HepG2 (cell line): ENCODE data around the gene GRM1. TPM values are rescaled to one million over a fixed set of nuclear protein-coding genes. Genes with fewer than 3 reads are reported as not detected.

Experiments
- ATAC-seq: fragments of 200-7000 bp; cut with Tn5 transposase; 3 replicates; pipeline ENCODE4 v1.9.1; 2020; ENCODE audit warnings: mild to moderate bottlenecking, moderate library complexity
- BruUV-seq: library from RNA; stranded (reverse); fragments of 400-500 nt; replicated peaks from 2 replicates; lab custom pipeline; 2021; lab: Mats Ljungman, UMichigan
- CTCF ChIA-PET: fragments of 300-600 bp; formaldehyde crosslinking; extraction: SDS; loops from one replicate; lab custom pipeline; 2021; ENCODE audit warnings: low total read pairs, inconsistent platforms, low intra/inter-chr PET ratio; lab: Yijun Ruan, JAX
- POLR2A ChIA-PET: fragments of 350-600 bp; sonication (Branson Sonifier 250); formaldehyde crosslinking; loops from one replicate; lab custom pipeline; 2020; ENCODE audit warnings: antibody characterized with exemption, inconsistent platforms; lab: Yijun Ruan, JAX
- DNase-seq: peaks from one replicate; pipeline ENCODE4 v3.0.0-alpha.2; 2015; ENCODE audit warnings: low spot score
- FAIRE-seq: peaks from 3 replicates; lab custom pipeline; 2011; peaks lifted over from hg19 to GRCh38; lab: Jason Lieb, UNC
- H2AFZ ChIP-seq: one replicate; pipeline ENCODE4 v1.6.1; 2011; ENCODE audit warnings: low read length, inconsistent platforms
- H3K27ac ChIP-seq: fragments of 300-600 bp; 3 replicates; pipeline ENCODE4 v1.8.0; 2011; ENCODE audit warnings: mixed run types, mild to moderate bottlenecking, mixed read lengths, low read length, inconsistent platforms; ENCODE audit not compliant: insufficient read depth; ENCODE audit errors: extremely low read length
- H3K27me3 ChIP-seq, 2 experiments: fragments of 200-600 bp in 1 of 2; 2 replicates in 1 of 2; 3 replicates in 1 of 2; pipeline versions ENCODE4 v1.6.0 to v1.8.0; 2011; ENCODE audit warnings: low read length in 2 of 2, mild to moderate bottlenecking in 2 of 2, moderate library complexity in 2 of 2, inconsistent platforms in 1 of 2; ENCODE audit not compliant: insufficient read depth in 2 of 2, control insufficient read depth in 1 of 2
- H3K36me3 ChIP-seq, 2 experiments: fragments of 200-600 bp in 1 of 2; replicated peaks in 1 of 2; 2 replicates in 1 of 2; 3 replicates in 1 of 2; pipeline versions ENCODE4 v1.5.1 to v1.8.0; 2011; ENCODE audit warnings: low read length in 2 of 2, inconsistent platforms in 1 of 2; ENCODE audit not compliant: insufficient read depth in 2 of 2, control insufficient read depth in 1 of 2
- H3K4me1 ChIP-seq: 2 replicates; pipeline ENCODE4 v1.5.1; 2012; ENCODE audit warnings: low read length, inconsistent platforms; ENCODE audit not compliant: insufficient read depth
- H3K4me2 ChIP-seq: 2 replicates; pipeline ENCODE4 v1.6.0; 2011; ENCODE audit warnings: low read depth, low read length, inconsistent platforms
- H3K4me3 ChIP-seq, 3 experiments: fragments of 200-600 bp in 1 of 3; sonication (generic), shearing (Covaris generic) in 1 of 3; replicated peaks in 1 of 3; 2 replicates each; pipeline ENCODE4 v1.5.1; 2011 to 2016; ENCODE audit warnings: low read length in 3 of 3, inconsistent platforms in 2 of 3, low read depth in 2 of 3, mild to moderate bottlenecking in 2 of 3, control low read depth in 1 of 3, mixed read lengths in 1 of 3; ENCODE audit not compliant: insufficient read depth in 1 of 3
- H3K79me2 ChIP-seq: one replicate; pipeline ENCODE4 v1.6.1; 2011; ENCODE audit warnings: low read length, inconsistent platforms; ENCODE audit not compliant: insufficient read depth
- H3K9ac ChIP-seq: 2 replicates; pipeline ENCODE4 v1.6.0; 2011; ENCODE audit warnings: mild to moderate bottlenecking, low read depth, low read length, inconsistent platforms; ENCODE audit not compliant: insufficient read depth
- H3K9me3 ChIP-seq: 2 replicates; pipeline ENCODE4 v1.5.1; 2012; ENCODE audit warnings: mild to moderate bottlenecking, low read length
- H4K20me1 ChIP-seq: 2 replicates; pipeline ENCODE4 v1.6.0; 2011; ENCODE audit warnings: inconsistent platforms, mild to moderate bottlenecking, low read length, moderate library complexity; ENCODE audit not compliant: insufficient read depth
- AHR ChIP-seq: IDR thresholded peaks from 2 replicates; pipeline ENCODE4 v1.6.1; 2018; ENCODE audit warnings: missing genetic modification reagents, missing compliant biosample characterization
- KLF11 ChIP-seq: IDR thresholded peaks from 2 replicates; pipeline ENCODE4 v1.6.1; 2016; ENCODE audit warnings: missing compliant biosample characterization
- MYC ChIP-seq: sonication (generic); formaldehyde crosslinking; IDR thresholded peaks from 2 replicates; pipeline ENCODE4 v1.9.0; 2021; ENCODE audit warnings: missing genetic modification reagents, borderline replicate concordance
- RAD21 ChIP-seq: fragments of 450-650 bp; formaldehyde crosslinking; IDR thresholded peaks from 2 replicates; pipeline ENCODE4 v1.5.0; 2020; ENCODE audit warnings: mild to moderate bottlenecking
- RXRA ChIP-seq: sonication (generic); formaldehyde crosslinking; IDR thresholded peaks from 2 replicates; pipeline ENCODE4 v1.5.1; 2020; ENCODE audit warnings: missing genetic modification reagents
- ZBTB25 ChIP-seq: IDR thresholded peaks from 2 replicates; pipeline ENCODE4 v1.6.1; 2018; ENCODE audit warnings: missing genetic modification reagents
- ZBTB34 ChIP-seq: sonication (generic); formaldehyde crosslinking; IDR thresholded peaks from 2 replicates; pipeline ENCODE4 v1.8.0; 2022; ENCODE audit warnings: mild to moderate bottlenecking, missing genetic modification reagents
- ZNF317 ChIP-seq: sonication (generic); formaldehyde crosslinking; IDR thresholded peaks from 2 replicates; pipeline ENCODE4 v1.5.0; 2020; ENCODE audit warnings: mild to moderate bottlenecking, missing genetic modification reagents
- ZNF44 ChIP-seq: sonication (generic); formaldehyde crosslinking; IDR thresholded peaks from 2 replicates; pipeline ENCODE4 v1.5.1; 2020; ENCODE audit warnings: mild to moderate bottlenecking, missing genetic modification reagents
- ZNF503 ChIP-seq: sonication (generic); formaldehyde crosslinking; IDR thresholded peaks from 2 replicates; pipeline ENCODE4 v1.4.0; 2020; ENCODE audit warnings: missing genetic modification reagents
- ZNF543 ChIP-seq: sonication (generic); formaldehyde crosslinking; IDR thresholded peaks from 2 replicates; pipeline ENCODE4 v1.4.0; 2020; ENCODE audit warnings: mild to moderate bottlenecking, missing genetic modification reagents
- ZNF644 ChIP-seq: IDR thresholded peaks from 2 replicates; pipeline ENCODE4 v1.6.1; 2016; ENCODE audit warnings: low read depth
- ZNF747 ChIP-seq: sonication (generic); formaldehyde crosslinking; IDR thresholded peaks from 2 replicates; pipeline ENCODE4 v1.8.1; 2023; ENCODE audit warnings: missing genetic modification reagents, mild to moderate bottlenecking, borderline replicate concordance
- ZNF792 ChIP-seq: IDR thresholded peaks from 2 replicates; pipeline ENCODE4 v1.6.1; 2016
- WGBS: methylation state at CpG from one replicate; pipeline ENCODE4 v1.1.6; 2017; ENCODE audit warnings: low lambda C conversion rate; 5-methylcytosine and 5-hydroxymethylcytosine counted together
- in situ Hi-C: cut with HindIII; loops from 2 replicates; pipeline ENCODE4 v1.10.0; 2017; ENCODE audit warnings: low pct_unique_long_range_greater_than_20kb; ENCODE audit not compliant: extremely low pct_ligation_motif_present
- intact Hi-C: fragments of 100-400 bp; cut with micrococcal nuclease; formaldehyde crosslinking; loops from one replicate; pipeline ENCODE4 v1.10.0; 2022; ENCODE audit not compliant: unreplicated experiment
- polyA plus RNA-seq, 8 experiments: library from polyadenylated mRNA; depleted of rRNA in 3 of 8; stranded (reverse) in 7 of 8; unstranded in 1 of 8; fragments of >200 nt; fragmentation: Illumina TruSeq in 4 of 8; extraction: Trizol in 4 of 8; gene quantifications; 2 replicates each; pipeline versions ENCODE4 v1.2.1 to v1.2.3, GENCODE V29; 2011 to 2016; ENCODE audit warnings: low read depth in 4 of 8, missing spikeins in 1 of 8, mixed read lengths in 1 of 8; ENCODE audit not compliant: insufficient read depth in 1 of 8
- total RNA-seq, 5 experiments: library from RNA; depleted of rRNA; stranded (reverse); fragments of >200 nt; fragmentation: Illumina TruSeq; extraction: Trizol; gene quantifications; 2 replicates each; pipeline ENCODE4 v1.2.3, GENCODE V29; 2016; ENCODE audit warnings: low read depth in 1 of 5

The GRM1 gene
- total and polyA plus RNA-seq, 2 of the 13 experiments (the other 11 are each of a cell fraction or from before 2014, with no cell fraction given), result 0.09 TPM; not detected in 1

GRCh38 chr6:146224988-146225387 is 196.1 kb downstream of the GRM1 start:
- POLR2A ChIA-PET, result no interaction called here
- Histone ChIP-seq H3K79me2 (no peaks in the 10 kb centered on the region), H3K27ac (no peak overlapping the region), H3K4me3 (no peak overlapping the region), H3K4me2 (no peak overlapping the region), H3K4me1 (no peaks in the 10 kb centered on the region)
- DNase-seq, result no peak
- FAIRE-seq, result no peak
- WGBS, result 19% methylated on average over 5 of the region's 5 CpGs
- in situ Hi-C loops, result no loop called here
- ATAC-seq, result no peak
- CTCF ChIA-PET, result no interaction called here
- no peak for TF ChIP-seq KLF11 (CRISPR knock-in tag)
- no peak for TF ChIP-seq ZNF644 (CRISPR knock-in tag)
- TF ChIP-seq MYC (CRISPR knock-in tag), result no peak
- TF ChIP-seq ZNF747 (CRISPR knock-in tag), result no peak
- no peak for TF ChIP-seq ZBTB34 (CRISPR knock-in tag)
- no peak for TF ChIP-seq AHR (CRISPR knock-in tag)
- TF ChIP-seq ZBTB25 (CRISPR knock-in tag), result no peak
- TF ChIP-seq ZNF317 (CRISPR knock-in tag), result no peak
- no peak for TF ChIP-seq RXRA (CRISPR knock-in tag)
- TF ChIP-seq ZNF792 (CRISPR knock-in tag), result no peak
- TF ChIP-seq ZNF44 (CRISPR knock-in tag), result no peak
- no peak for TF ChIP-seq ZNF503 (CRISPR knock-in tag)
- TF ChIP-seq ZNF543, result no peak
- TF ChIP-seq RAD21 (CRISPR knock-in tag), result no peak
- TF ChIP-seq, all 625 proteins: peak for 0
- no TSS peak for BruUV-seq
- intact Hi-C loops, result no loop called here
- H2AFZ ChIP-seq, result no peak overlapping the region
- H4K20me1 ChIP-seq, result no peaks in the 10 kb centered on the region
- H3K9ac ChIP-seq, result no peak overlapping the region
- H3K36me3 ChIP-seq, result no peaks in the 10 kb centered on the region
- H3K27me3 ChIP-seq, result no peaks in the 10 kb centered on the region
- no peaks in the 10 kb centered on the region for H3K9me3 ChIP-seq
